ENCODE data around the gene LAMC1.
"Not testable (repeated sequence)": the region's sequence is repeated elsewhere in the genome, so short reads cannot be mapped to it uniquely, and the experiment has no call there.

The LAMC1 gene

GRCh38 chr1:183043872-183044854 lies 20.9 kb downstream of the LAMC1 start:
- DNase-seq (ENCODE audit: low read depth): no peak

- no peak for DNase-seq (ENCODE audit: low read depth)
Observed at GRCh38 chr1:183044893-183045649, 21.9 kb downstream of the LAMC1 start.

GRCh38 chr1:183048087-183049085 lies 25.2 kb downstream of the LAMC1 start:
- DNase-seq (ENCODE audit: low read depth): no peak

- no peak for DNase-seq (ENCODE audit: low read depth)
Observed at GRCh38 chr1:183051546-183051945, 28.3 kb downstream of the LAMC1 start.

- no peak for DNase-seq (ENCODE audit: low read depth)
Observed at GRCh38 chr1:183052861-183053260, 29.6 kb downstream of the LAMC1 start.

GRCh38 chr1:183058851-183059502 lies 35.8 kb downstream of the LAMC1 start:
- DNase-seq (ENCODE audit: low read depth): no peak

GRCh38 chr1:183061194-183061593 lies 38.0 kb downstream of the LAMC1 start:
- no peak for DNase-seq (ENCODE audit: low read depth)

GRCh38 chr1:183063349-183063748 lies 40.1 kb downstream of the LAMC1 start:
- DNase-seq (ENCODE audit: low read depth): no peak

GRCh38 chr1:183065168-183065706 lies 42.0 kb downstream of the LAMC1 start:
- no peak for DNase-seq (ENCODE audit: low read depth)

- not testable (repeated sequence) for DNase-seq (ENCODE audit: low read depth)
Observed at GRCh38 chr1:183066432-183066831, 43.2 kb downstream of the LAMC1 start.

- DNase-seq (ENCODE audit: low read depth): no peak
Observed at GRCh38 chr1:183069562-183070216, 46.5 kb downstream of the LAMC1 start.

GRCh38 chr1:183070234-183070922 lies 47.2 kb downstream of the LAMC1 start:
- DNase-seq (ENCODE audit: low read depth): no peak

- no peak for DNase-seq (ENCODE audit: low read depth)
Observed at GRCh38 chr1:183070923-183071618, 47.9 kb downstream of the LAMC1 start.

- not testable (repeated sequence) for DNase-seq (ENCODE audit: low read depth)
Observed at GRCh38 chr1:183072595-183072994, 49.4 kb downstream of the LAMC1 start.

- DNase-seq (ENCODE audit: low read depth): no peak
Observed at GRCh38 chr1:183073320-183073719, 50.1 kb downstream of the LAMC1 start.

GRCh38 chr1:183074215-183074614 lies 51.0 kb downstream of the LAMC1 start:
- no peak for DNase-seq (ENCODE audit: low read depth)

GRCh38 chr1:183075861-183076260 lies 52.6 kb downstream of the LAMC1 start:
- DNase-seq (ENCODE audit: low read depth): no peak

GRCh38 chr1:183077097-183077496 lies 53.9 kb downstream of the LAMC1 start:
- no peak for DNase-seq (ENCODE audit: low read depth)

Measured in stimulated activated CD8-positive, alpha-beta memory T cell treated with anti-CD3 and anti-CD28 coated beads, Interleukin-15, amount 100 ng/mL, for 24 hours (primary cell).